ENCODE data around the gene SLC8A3.
A peak's percentile ranks its signal among the peaks of the same experiment; 100 is the strongest.

SLC8A3 gene

DNA sequence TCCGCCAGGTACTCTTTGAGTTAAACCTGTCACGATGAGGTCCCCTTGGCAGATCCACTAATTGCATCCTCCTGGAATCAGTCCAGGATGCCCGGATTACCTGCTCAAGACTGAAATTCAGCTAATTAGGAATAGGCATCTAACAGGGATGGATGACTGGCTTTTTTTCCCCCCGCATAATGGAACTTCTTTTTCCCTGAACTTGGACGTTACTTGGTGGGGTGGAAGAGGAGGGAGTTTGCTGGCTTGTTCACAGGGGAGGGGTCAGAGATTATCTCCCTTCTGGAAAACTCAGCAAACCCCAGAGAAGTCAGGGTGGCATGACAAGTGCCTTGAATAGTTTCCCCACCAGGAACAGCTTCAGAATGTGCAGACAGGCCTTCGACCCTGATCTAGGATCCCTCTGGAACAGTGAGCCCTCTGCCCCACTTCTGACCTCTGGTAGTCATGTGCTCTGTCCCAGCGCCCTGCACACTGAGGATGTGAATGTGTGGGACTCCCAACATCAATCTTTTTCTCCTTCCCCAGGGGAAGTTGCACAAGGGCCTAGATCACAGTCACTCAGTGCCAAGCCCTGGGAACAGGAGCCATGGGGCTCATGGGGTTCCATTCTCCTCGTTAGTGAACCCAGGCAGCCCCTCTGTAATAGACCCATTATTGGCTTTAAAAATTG lies 167.1 kb downstream of the SLC8A3 start:
- no peak for DNase-seq (ENCODE audit: low read depth)
- no peak overlapping the region for H3K4me3 ChIP-seq (ENCODE audit: low read length)
- TF ChIP-seq, protein P1, sequence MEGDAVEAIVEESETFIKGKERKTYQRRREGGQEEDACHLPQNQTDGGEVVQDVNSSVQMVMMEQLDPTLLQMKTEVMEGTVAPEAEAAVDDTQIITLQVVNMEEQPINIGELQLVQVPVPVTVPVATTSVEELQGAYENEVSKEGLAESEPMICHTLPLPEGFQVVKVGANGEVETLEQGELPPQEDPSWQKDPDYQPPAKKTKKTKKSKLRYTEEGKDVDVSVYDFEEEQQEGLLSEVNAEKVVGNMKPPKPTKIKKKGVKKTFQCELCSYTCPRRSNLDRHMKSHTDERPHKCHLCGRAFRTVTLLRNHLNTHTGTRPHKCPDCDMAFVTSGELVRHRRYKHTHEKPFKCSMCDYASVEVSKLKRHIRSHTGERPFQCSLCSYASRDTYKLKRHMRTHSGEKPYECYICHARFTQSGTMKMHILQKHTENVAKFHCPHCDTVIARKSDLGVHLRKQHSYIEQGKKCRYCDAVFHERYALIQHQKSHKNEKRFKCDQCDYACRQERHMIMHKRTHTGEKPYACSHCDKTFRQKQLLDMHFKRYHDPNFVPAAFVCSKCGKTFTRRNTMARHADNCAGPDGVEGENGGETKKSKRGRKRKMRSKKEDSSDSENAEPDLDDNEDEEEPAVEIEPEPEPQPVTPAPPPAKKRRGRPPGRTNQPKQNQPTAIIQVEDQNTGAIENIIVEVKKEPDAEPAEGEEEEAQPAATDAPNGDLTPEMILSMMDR (IDR thresholded peaks at IDR 0.05; ENCODE audit: insufficient read depth, low read depth, low read length, missing control alignments) = no peak

DNA sequence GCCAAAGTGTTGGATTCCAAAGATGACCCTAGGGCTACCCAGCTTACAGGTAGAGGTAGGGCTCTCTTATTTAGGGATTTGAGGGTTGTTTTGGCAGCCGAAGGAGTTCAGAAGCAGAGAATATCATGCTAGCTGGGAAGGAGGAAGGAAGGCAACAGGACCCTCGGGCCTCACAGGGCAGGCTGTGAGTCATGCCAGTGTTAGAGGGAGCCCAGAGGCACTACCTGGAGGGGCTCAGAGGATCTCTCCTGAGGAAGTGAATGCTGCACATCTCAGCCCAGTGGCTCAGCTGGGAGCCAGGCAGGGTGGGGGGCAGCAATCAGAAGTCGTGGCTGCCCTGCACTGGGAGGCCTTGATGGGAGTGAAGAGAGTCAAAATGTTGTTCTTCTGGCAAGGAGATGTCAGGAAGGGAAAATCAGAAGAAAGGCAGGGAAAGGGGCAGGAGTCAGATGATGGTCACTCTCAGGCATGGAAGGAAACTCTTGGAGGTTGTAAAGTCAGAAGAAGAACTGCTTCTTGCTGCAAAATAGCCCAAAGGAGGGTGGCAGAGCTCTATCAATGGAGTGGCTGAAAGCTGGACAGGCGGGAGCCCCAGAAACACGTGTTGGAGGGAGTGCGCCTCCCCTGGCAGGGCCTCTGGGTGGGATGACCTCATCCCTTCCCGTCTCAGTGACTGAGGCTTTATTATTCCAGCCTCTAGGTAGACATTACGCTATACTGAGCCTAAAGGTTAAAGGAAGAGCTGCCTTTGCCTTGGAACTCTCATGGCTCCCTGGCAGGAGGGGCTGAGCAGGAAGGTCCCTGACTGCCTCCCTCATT lies 168.2 kb downstream of the SLC8A3 start:
- TF ChIP-seq, protein P1 (IDR thresholded peaks at IDR 0.05; ENCODE audit: insufficient read depth, low read depth, low read length, missing control alignments) = no peak

DNA sequence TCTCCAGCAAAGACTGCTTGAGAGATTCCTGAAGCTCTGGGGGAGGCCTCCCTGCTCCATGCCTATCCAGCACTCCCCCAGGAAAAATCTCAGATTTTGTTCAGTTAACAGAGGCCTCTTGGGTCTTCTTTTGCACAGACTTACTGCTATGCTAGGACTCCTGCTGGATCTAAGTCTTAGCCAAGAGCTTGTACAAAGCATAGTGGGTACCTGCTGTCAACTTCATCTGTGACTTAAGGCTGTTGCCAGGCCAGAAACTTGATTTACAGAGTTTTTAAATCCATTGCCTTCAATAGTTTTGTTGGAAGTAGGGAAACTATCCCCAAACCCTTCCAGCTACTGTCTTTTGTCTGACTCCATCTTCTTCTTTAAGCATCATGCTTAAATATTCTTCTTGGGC lies 169.1 kb downstream of the SLC8A3 start:
- no peak for DNase-seq (ENCODE audit: low read depth)
- TF ChIP-seq, protein P1 (IDR thresholded peaks at IDR 0.05; ENCODE audit: insufficient read depth, low read depth, low read length, missing control alignments) = no peak
- no peak overlapping the region for H3K4me3 ChIP-seq (ENCODE audit: low read length)

More for the DNA sequence above, 168.2 kb downstream of the SLC8A3 start:
- no peak overlapping the region for H3K4me3 ChIP-seq (ENCODE audit: low read length)
- DNase-seq (ENCODE audit: low read depth) = no peak

DNA sequence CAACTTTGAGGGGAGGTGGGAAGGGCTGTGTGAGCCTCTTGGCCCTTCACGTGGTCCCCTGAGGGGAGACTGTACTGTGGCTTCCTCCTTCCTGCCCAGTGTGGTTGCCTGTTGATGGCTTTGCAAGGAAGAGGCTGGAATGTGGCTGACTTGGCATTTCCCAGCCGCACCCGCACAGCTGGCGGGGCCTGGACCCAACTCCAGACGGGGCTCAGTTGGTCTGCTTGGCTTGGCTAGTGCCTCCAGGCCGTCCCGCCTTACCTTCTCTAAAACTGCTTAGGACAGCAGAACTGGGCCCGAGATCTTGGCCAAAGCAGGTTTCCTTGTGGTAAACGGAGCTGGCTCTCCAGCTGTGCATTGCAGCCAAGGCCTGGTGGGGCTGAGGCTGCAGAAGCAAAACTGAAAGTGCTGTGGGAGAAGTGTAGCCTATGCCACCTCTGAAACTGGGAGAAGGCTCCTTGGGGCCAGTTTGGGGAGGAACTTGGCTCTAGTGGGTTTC lies 170.0 kb downstream of the SLC8A3 start:
- no peak overlapping the region for H3K4me3 ChIP-seq (ENCODE audit: low read length)
- TF ChIP-seq, protein P1 (IDR thresholded peaks at IDR 0.05; ENCODE audit: insufficient read depth, low read depth, low read length, missing control alignments) = no peak
- DNase-seq (ENCODE audit: low read depth) = peak; percentile 40

DNA sequence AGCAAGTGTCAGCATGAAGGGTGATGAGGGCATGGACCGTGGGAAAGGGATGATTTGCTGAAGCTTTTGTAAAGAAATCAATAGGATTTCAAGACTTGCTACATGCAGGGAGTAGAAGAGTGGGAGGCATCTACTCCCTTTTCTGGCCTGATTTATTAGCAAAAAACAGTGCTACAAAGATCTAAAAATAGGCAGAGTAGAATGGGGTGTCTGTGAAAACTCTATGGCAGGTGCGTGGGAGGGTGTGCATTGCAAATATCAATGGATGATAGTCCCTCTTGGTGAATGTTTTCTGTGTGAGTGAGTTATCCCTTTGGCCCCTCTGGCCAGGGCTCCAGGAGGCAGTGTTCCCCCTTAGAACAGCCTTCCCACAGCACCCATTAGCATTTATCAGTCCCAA lies 170.5 kb downstream of the SLC8A3 start:
- no peak for DNase-seq (ENCODE audit: low read depth)
- no peak overlapping the region for H3K4me3 ChIP-seq (ENCODE audit: low read length)
- TF ChIP-seq, protein P1 (IDR thresholded peaks at IDR 0.05; ENCODE audit: insufficient read depth, low read depth, low read length, missing control alignments) = no peak

DNA sequence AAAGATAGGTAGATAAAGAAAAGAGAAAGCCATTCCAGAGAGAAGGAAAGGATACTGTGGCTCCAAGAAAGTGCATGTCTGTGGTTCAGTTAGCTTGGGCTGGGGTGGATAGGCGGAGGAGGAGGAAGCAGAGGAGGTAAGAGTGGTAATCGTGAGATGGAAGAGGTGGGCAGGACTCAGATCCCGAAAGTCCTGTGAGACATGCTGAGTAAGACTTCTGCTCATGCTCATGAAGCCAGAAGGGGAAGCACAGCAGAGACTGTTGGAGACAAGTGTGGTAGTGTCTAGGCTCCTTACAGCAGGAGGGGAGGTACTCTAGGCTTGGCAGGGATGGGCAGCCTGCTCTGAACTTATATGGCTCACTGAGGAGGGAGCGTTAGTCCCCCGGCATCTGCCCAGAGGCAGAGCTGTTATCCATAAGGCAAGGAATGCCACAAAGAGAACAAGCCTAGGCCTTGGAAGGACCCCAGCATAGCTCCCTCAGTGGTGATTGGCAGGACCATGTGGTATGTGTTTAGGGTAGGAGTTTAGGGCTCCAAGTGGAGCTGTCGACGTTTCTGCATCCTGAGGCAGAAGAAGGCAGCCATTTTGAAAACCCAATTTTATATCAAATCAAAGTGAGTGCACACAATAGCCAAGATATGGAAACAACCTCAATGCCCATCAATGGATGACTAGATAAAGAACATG lies 174.2 kb downstream of the SLC8A3 start:
- TF ChIP-seq, protein P1 (IDR thresholded peaks at IDR 0.05; ENCODE audit: insufficient read depth, low read depth, low read length, missing control alignments) = no peak
- no peak overlapping the region for H3K4me3 ChIP-seq (ENCODE audit: low read length)
- DNase-seq (ENCODE audit: low read depth) = no peak
